Measurements from ENCODE around the gene ATP1B2. TPM values are rescaled to one million over a fixed set of nuclear protein-coding genes. Genes with fewer than 3 reads are reported as not detected.
"Not testable (repeated sequence)": the region's sequence is repeated elsewhere in the genome, so short reads cannot be mapped to it uniquely, and the experiment has no call there.

ATP1B2 gene
- total RNA-seq, 1 experiment from 2014 or later = not detected

- no peak for DNase-seq (ENCODE audit: low read depth)
Measured at GRCh38 chr17:7633093-7633492, 17.6 kb upstream of the ATP1B2 start.

GRCh38 chr17:7634384-7634783, 16.3 kb upstream of the ATP1B2 start:
- DNase-seq (ENCODE audit: low read depth) = peak; percentile 51

- DNase-seq (ENCODE audit: low read depth) = no peak
Measured at GRCh38 chr17:7636163-7636562, 14.6 kb upstream of the ATP1B2 start.

GRCh38 chr17:7640783-7641182, 9.9 kb upstream of the ATP1B2 start:
- DNase-seq (ENCODE audit: low read depth) = no peak

GRCh38 chr17:7641635-7642034, 9.1 kb upstream of the ATP1B2 start:
- not testable (repeated sequence) for DNase-seq (ENCODE audit: low read depth)

- no peak for DNase-seq (ENCODE audit: low read depth)
Measured at GRCh38 chr17:7644775-7645174, 6.0 kb upstream of the ATP1B2 start.

GRCh38 chr17:7646457-7646856, 4.3 kb upstream of the ATP1B2 start:
- DNase-seq (ENCODE audit: low read depth) = no peak

GRCh38 chr17:7647018-7647417, 3.7 kb upstream of the ATP1B2 start:
- DNase-seq (ENCODE audit: low read depth) = no peak

GRCh38 chr17:7651097-7651664, 455 bp downstream of the ATP1B2 start:
- DNase-seq (ENCODE audit: low read depth) = no peak

- DNase-seq (ENCODE audit: low read depth) = no peak
Measured at GRCh38 chr17:7651665-7652387, 1.1 kb downstream of the ATP1B2 start.

- no peak for DNase-seq (ENCODE audit: low read depth)
Measured at GRCh38 chr17:7652388-7653356, 1.9 kb downstream of the ATP1B2 start.

- DNase-seq (ENCODE audit: low read depth) = no peak
Measured at GRCh38 chr17:7654832-7655540, 4.3 kb downstream of the ATP1B2 start.

- no peak for DNase-seq (ENCODE audit: low read depth)
Measured at GRCh38 chr17:7655541-7655840, 4.8 kb downstream of the ATP1B2 start.

- DNase-seq (ENCODE audit: low read depth) = no peak
Measured at GRCh38 chr17:7656958-7657609, 6.4 kb downstream of the ATP1B2 start.

- no peak for DNase-seq (ENCODE audit: low read depth)
Measured at GRCh38 chr17:7667656-7668406, 17.1 kb downstream of the ATP1B2 start.

GRCh38 chr17:7668482-7668881, 17.8 kb downstream of the ATP1B2 start:
- DNase-seq (ENCODE audit: low read depth) = no peak

- peak; percentile 23 for DNase-seq (ENCODE audit: low read depth)
Measured at GRCh38 chr17:7673239-7673638, 22.5 kb downstream of the ATP1B2 start.

GRCh38 chr17:7674934-7675333, 24.2 kb downstream of the ATP1B2 start:
- DNase-seq (ENCODE audit: low read depth) = no peak

GRCh38 chr17:7676533-7676932, 25.8 kb downstream of the ATP1B2 start:
- DNase-seq (ENCODE audit: low read depth) = no peak

- DNase-seq (ENCODE audit: low read depth) = no peak
Measured at GRCh38 chr17:7677388-7678067, 26.8 kb downstream of the ATP1B2 start.

All from LHCN-M2 (cell line).